ENCODE measurements around the gene TECR. TPM values are rescaled to one million over a fixed set of nuclear protein-coding genes. Genes with fewer than 3 reads are reported as not detected.
"Not testable (repeated sequence)": the region's sequence is repeated elsewhere in the genome, so short reads cannot be mapped to it uniquely, and the experiment has no call there.

The TECR gene
- total and polyA plus RNA-seq, 4 experiments from 2014 or later, result 189 to 269 (median 220) TPM

- Mint-ChIP-seq H3K4me3 (peak overlapping the region; percentile 75 to 86 (median 82)), H3K27ac (peak overlapping the region in 3 of 7 donors; percentile 78 to 96 (median 79)), H3K27me3 (no peaks in the 10 kb centered on the region), H3K9me3 (peaks cover 0 to 2% (median 0%) of the 10 kb centered on the region in 8 donors), H3K36me3 (peaks cover 6 to 10% of the 10 kb centered on the region in 2 donors), H3K4me1 (peaks cover 21 to 42% (median 28%) of the 10 kb centered on the region in 4 donors)
- H3K4me1 ChIP-seq (ENCODE audit: insufficient read depth, low read length), result peaks cover 27% of the 10 kb centered on the region
- H3K27ac ChIP-seq (ENCODE audit: low read depth, low read length), result no peak overlapping the region
- ChIA-PET POLR2A (ENCODE audit: partially characterized antibody) (interaction anchor here (0.6 to 26.0 kb wide), 7 partner anchors 9 to 222 kb away, joined by 3 to 1220 read pairs (median 3); partner anchors contain the start of genes DNAJB1 and TECR), CTCF (ENCODE audit: partially characterized antibody) (interaction anchor here (2.8 to 3.4 kb wide), 4 partner anchors 8 to 59 kb away, joined by 10 to 35 read pairs (median 18); no protein-coding TSS in a partner anchor)
- H3K4me3 ChIP-seq (ENCODE audit: low read length in 2 of 2), result no peak overlapping the region
- H3K36me3 ChIP-seq (ENCODE audit: insufficient read depth, low read length), result no peaks in the 10 kb centered on the region
- peak in 1 of 5 donors; percentile 13 for DNase-seq
- intact Hi-C loops (cut with micrococcal nuclease), result no loop called here
- no peaks in the 10 kb centered on the region for H3K27me3 ChIP-seq (ENCODE audit: insufficient read depth, low read length)
- no peaks in the 10 kb centered on the region for H3K9me3 ChIP-seq (ENCODE audit: control insufficient read depth in 1 of 2, low read length in 2 of 2)
These were observed 32.0 kb upstream of the TECR start for GRCh38 chr19:14497228-14497921.

GRCh38 chr19:14502334-14503092, 26.9 kb upstream of the TECR start:
- peaks cover 24 to 51% (median 32%) of the 10 kb centered on the region in 4 donors for H3K4me1 Mint-ChIP-seq
- H3K27ac ChIP-seq (ENCODE audit: low read depth, low read length), result no peak overlapping the region
- H3K27me3 ChIP-seq (ENCODE audit: insufficient read depth, low read length), result no peaks in the 10 kb centered on the region
- no peaks in the 10 kb centered on the region for H3K27me3 Mint-ChIP-seq
- no peak for DNase-seq
- H3K4me1 ChIP-seq (ENCODE audit: insufficient read depth, low read length), result peaks cover 30% of the 10 kb centered on the region
- no peaks in the 10 kb centered on the region for H3K36me3 ChIP-seq (ENCODE audit: insufficient read depth, low read length)
- H3K36me3 Mint-ChIP-seq, result no peaks in the 10 kb centered on the region
- ChIA-PET POLR2A (ENCODE audit: partially characterized antibody) (interaction anchor here (26.0 kb wide), 1 partner anchor 23 kb away, joined by 1220 read pairs; the partner anchor contains the start of genes DNAJB1 and TECR), CTCF (ENCODE audit: partially characterized antibody) (interaction anchor here (0.7 kb wide), 1 partner anchor 17 kb away, joined by 3 read pairs; no protein-coding TSS in a partner anchor)
- H3K4me3 Mint-ChIP-seq, result no peak overlapping the region
- peaks cover 0 to 7% (median 0%) of the 10 kb centered on the region in 8 donors for H3K9me3 Mint-ChIP-seq
- H3K9me3 ChIP-seq (ENCODE audit: control insufficient read depth in 1 of 2, low read length in 2 of 2), result no peaks in the 10 kb centered on the region
- no peak overlapping the region for H3K4me3 ChIP-seq (ENCODE audit: low read length in 2 of 2)
- H3K27ac Mint-ChIP-seq, result no peak overlapping the region
- intact Hi-C loops (cut with micrococcal nuclease), result no loop called here

GRCh38 chr19:14503285-14503684, 26.1 kb upstream of the TECR start:
- H3K4me3 Mint-ChIP-seq, result peak overlapping the region in 1 of 8 donors; percentile 43

GRCh38 chr19:14504575-14504974, 24.8 kb upstream of the TECR start:
- POLR2A ChIA-PET (ENCODE audit: partially characterized antibody), result interaction anchor here (0.6 to 26.0 kb wide), 9 partner anchors 8 to 99 kb away, joined by 3 to 1220 read pairs (median 4); partner anchors contain the start of genes DNAJB1, GIPC1 and TECR
- H3K36me3 ChIP-seq (ENCODE audit: insufficient read depth, low read length); H3K9me3 ChIP-seq (ENCODE audit: control insufficient read depth in 1 of 2, low read length in 2 of 2); H3K4me3 ChIP-seq (ENCODE audit: low read length in 2 of 2); H3K9me3 Mint-ChIP-seq; DNase-seq; H3K27me3 ChIP-seq (ENCODE audit: insufficient read depth, low read length); H3K27me3 Mint-ChIP-seq; H3K36me3 Mint-ChIP-seq; intact Hi-C loops (cut with micrococcal nuclease); H3K4me3 Mint-ChIP-seq; H3K27ac ChIP-seq (ENCODE audit: low read depth, low read length): not testable (repeated sequence)
- CTCF ChIA-PET (ENCODE audit: partially characterized antibody), result interaction anchor here (0.6 to 5.7 kb wide), 19 partner anchors 9 to 182 kb away, joined by 3 to 142 read pairs (median 7); partner anchors contain the start of genes DNAJB1, GIPC1 and NDUFB7
- peaks cover 41% of the 10 kb centered on the region for H3K4me1 ChIP-seq (ENCODE audit: insufficient read depth, low read length)
- peak overlapping the region; percentile 34 to 89 (median 75) for H3K27ac Mint-ChIP-seq
- H3K4me1 Mint-ChIP-seq, result peaks cover 33 to 67% (median 43%) of the 10 kb centered on the region in 4 donors

More at GRCh38 chr19:14503285-14503684, 26.1 kb upstream of the TECR start:
- Histone ChIP-seq H3K27ac (ENCODE audit: low read depth, low read length) (no peak overlapping the region), H3K27me3 (ENCODE audit: insufficient read depth, low read length) (no peaks in the 10 kb centered on the region), H3K4me3 (ENCODE audit: low read length in 2 of 2) (no peak overlapping the region), H3K36me3 (ENCODE audit: insufficient read depth, low read length) (no peaks in the 10 kb centered on the region), H3K4me1 (ENCODE audit: insufficient read depth, low read length) (peaks cover 37% of the 10 kb centered on the region), H3K9me3 (ENCODE audit: control insufficient read depth in 1 of 2, low read length in 2 of 2) (no peaks in the 10 kb centered on the region)
- Mint-ChIP-seq H3K36me3 (no peaks in the 10 kb centered on the region), H3K27me3 (no peaks in the 10 kb centered on the region), H3K27ac (peak overlapping the region in 5 of 7 donors; percentile 57 to 85 (median 77)), H3K4me1 (peaks cover 28 to 57% (median 38%) of the 10 kb centered on the region in 4 donors), H3K9me3 (peaks cover 0 to 7% (median 0%) of the 10 kb centered on the region in 8 donors)
- no peak for DNase-seq
- POLR2A ChIA-PET (ENCODE audit: partially characterized antibody), result interaction anchor here (26.0 kb wide), 1 partner anchor 22 kb away, joined by 1220 read pairs; the partner anchor contains the start of genes DNAJB1 and TECR
- intact Hi-C loops (cut with micrococcal nuclease), result no loop called here
- CTCF ChIA-PET (ENCODE audit: partially characterized antibody), result interaction anchor here (1.0 to 5.7 kb wide), 8 partner anchors 14 to 366 kb away, joined by 4 to 142 read pairs (median 9); partner anchors contain the start of genes ASF1B, DNAJB1 and NDUFB7

DNA sequence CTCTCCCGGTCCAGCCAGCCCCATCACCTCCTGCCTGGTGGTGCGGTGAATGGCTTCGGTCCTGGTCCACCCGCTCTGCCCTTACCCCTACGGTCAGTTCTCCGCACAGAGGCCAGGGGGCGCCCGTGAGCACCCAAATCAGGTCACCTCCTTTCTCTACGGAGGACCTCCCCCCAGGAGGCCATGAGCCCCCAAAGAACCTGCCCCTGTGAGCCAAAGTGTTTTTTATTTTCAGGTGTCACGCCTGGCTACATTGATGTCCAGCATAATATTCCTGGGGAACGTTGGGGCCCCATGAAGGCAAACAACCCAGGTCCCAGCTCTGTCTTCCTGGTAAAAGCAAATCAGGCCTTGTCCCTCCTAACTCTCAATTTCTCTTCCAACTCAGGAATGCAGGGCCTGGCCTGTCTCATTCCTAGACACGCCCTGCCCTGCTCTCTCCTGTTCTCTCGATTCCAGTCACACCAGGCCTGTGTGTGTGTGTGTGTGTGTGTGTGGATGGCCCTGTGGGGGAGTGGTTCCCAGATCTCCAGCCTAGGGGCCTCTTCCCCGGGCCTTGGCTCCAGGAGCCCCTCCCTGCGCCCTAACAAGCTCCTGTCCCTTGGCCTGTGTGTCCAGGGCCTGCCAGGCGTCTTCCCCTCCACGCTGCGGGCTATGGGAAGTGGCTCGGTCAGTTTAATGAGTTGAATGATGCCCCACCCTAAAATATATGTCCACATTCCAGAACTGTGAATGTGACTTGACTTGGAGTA, 23.7 kb upstream of the TECR start:
- Mint-ChIP-seq H3K27me3 (no peaks in the 10 kb centered on the region), H3K36me3 (no peaks in the 10 kb centered on the region), H3K27ac (peak overlapping the region; percentile 90 to 99 (median 97)), H3K4me1 (peaks cover 34 to 73% (median 46%) of the 10 kb centered on the region in 4 donors), H3K9me3 (peaks cover 0 to 7% (median 0%) of the 10 kb centered on the region in 8 donors), H3K4me3 (peak overlapping the region in 7 of 8 donors; percentile 33 to 76 (median 68))
- Histone ChIP-seq H3K27ac (ENCODE audit: low read depth, low read length) (peak overlapping the region; percentile 49), H3K36me3 (ENCODE audit: insufficient read depth, low read length) (no peaks in the 10 kb centered on the region), H3K4me3 (ENCODE audit: low read length in 2 of 2) (no peak overlapping the region), H3K27me3 (ENCODE audit: insufficient read depth, low read length) (no peaks in the 10 kb centered on the region), H3K4me1 (ENCODE audit: insufficient read depth, low read length) (peaks cover 45% of the 10 kb centered on the region), H3K9me3 (ENCODE audit: control insufficient read depth in 1 of 2, low read length in 2 of 2) (no peaks in the 10 kb centered on the region)
- ChIA-PET POLR2A (ENCODE audit: partially characterized antibody) (interaction anchor here (1.0 to 26.0 kb wide), 13 partner anchors 9 to 1823 kb away, joined by 3 to 1220 read pairs (median 5); partner anchors contain the start of genes ADGRE5, DNAJB1, GIPC1 and TECR), CTCF (ENCODE audit: partially characterized antibody) (interaction anchor here (0.9 to 5.7 kb wide), 17 partner anchors 10 to 369 kb away, joined by 3 to 142 read pairs (median 6); partner anchors contain the start of genes ASF1B, DNAJB1 and GIPC1)
- intact Hi-C loops (cut with micrococcal nuclease), result loop anchor here (1.0 kb wide), 3 partner anchors 9 to 51 kb away; partner anchors contain the start of gene GIPC1
- DNase-seq, result peak; percentile 61 to 73 (median 69)
